HG02571 (cell line): ENCODE measurements around the gene POU3F3.

Experiments
- ATAC-seq: cut with Tn5 transposase; IDR thresholded peaks from one replicate; pipeline ENCODE4 v1.9.1; 2021; ENCODE audit warnings: mild to moderate bottlenecking, moderate library complexity; ENCODE audit not compliant: unreplicated experiment

Gene POU3F3

GRCh38 chr2:104901037-104901881 lies 47.3 kb downstream of the POU3F3 start:
- no peak for ATAC-seq

GRCh38 chr2:104902317-104902716 lies 48.4 kb downstream of the POU3F3 start:
- ATAC-seq = no peak
